ENCODE measurements around the gene GTF3C6.
A peak's percentile ranks its signal among the peaks of the same experiment; 100 is the strongest.
"Not testable (repeated sequence)": the region's sequence is repeated elsewhere in the genome, so short reads cannot be mapped to it uniquely, and the experiment has no call there.

Gene GTF3C6

DNA sequence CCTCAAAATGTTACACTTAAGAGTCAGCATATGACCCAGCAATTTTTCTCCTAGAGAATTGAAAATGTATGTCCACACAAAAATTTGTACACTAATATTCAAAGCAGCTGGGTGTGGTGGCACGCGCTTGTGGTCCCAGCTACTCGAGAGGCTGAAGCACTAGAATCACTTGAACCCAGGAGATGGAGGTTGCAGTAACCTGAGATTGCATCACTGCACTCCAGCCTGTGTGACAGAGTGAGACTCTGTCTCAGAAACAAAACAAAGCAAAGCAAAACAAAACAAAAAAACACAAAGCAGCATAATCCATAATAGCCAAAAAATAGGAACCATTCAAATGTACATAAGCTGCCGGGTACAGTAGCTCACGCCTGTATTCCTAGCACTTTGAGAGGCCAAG lies 21.7 kb downstream of the GTF3C6 start:
- no peak for DNase-seq

DNA sequence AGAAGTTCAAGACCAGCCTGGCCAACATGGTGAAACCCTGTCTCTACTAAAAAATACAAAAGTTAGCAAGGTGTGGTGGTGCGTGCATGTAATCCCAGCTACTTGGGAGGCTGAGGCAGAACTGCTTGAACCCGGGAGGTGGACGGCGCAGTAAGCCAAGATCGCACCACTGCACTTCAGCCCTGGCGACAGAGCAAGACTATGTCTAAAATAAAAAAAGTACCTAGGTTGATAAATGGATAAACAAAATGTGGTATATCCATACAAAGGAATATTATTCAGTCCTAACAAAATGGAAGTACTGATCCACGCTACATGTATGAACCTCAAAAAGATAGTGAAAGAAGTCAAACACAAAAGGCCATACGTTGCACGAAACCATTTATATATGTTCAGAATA lies 22.1 kb downstream of the GTF3C6 start:
- no peak for DNase-seq

- DNase-seq = no peak
Measured at GRCh38 chr6:110981202-110981600, 22.7 kb downstream of the GTF3C6 start.

DNA sequence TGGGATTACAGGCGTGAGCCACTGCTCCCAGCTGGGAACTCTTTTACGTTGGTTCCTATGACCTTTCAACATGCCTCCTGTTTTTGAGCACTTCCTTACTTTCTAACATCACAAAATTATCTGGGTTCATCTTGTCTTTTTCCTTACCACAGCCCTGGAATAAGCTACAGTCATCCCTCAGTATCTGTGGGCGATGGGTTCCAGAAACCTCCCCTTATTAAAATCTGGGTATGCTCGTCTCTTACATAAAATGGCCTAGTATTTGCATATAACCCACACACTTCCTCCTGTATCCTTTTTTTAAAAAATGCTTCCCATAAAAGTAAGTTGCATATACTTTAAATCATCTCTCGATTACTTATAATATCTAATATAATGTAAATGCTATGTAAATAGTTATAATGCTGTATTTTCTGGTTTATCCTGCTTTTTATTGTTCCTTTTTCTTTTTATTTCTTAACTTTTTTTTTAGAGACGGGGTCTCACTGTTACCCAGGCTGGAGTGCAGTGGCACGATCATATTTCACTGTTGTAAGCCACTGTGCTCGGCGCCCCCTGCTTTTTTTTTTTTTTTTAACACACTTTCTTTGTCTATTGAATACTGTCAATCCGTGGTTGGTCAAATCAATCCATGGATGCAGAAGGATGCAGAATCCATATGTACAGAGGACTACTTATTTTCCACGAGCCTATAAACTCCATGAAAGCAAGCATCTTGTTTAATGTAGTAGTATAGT lies 32.5 kb downstream of the GTF3C6 start:
- DNase-seq = no peak

DNA sequence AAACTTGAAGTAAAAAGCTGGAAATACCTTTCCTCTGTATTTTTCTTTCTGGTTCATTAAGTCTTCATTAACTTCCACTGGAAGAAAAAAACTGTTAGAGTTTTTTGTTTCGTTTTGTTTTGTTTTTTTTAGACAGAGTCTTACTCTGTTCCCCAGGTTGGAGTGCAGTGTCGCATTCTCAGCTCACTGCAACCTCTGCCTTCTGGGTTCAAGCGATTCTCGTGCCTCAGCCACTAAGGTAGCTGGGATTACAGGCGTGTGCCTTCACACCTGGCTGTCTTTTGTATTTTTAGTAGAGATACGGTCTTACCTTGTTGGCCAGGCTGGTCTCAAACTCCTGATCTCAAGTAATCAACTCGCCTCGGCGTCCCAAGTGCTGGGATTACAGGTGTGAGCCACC lies 38.2 kb downstream of the GTF3C6 start:
- DNase-seq = no peak

GRCh38 chr6:110999634-111000270 lies 41.2 kb downstream of the GTF3C6 start:
- DNase-seq = no peak

DNA sequence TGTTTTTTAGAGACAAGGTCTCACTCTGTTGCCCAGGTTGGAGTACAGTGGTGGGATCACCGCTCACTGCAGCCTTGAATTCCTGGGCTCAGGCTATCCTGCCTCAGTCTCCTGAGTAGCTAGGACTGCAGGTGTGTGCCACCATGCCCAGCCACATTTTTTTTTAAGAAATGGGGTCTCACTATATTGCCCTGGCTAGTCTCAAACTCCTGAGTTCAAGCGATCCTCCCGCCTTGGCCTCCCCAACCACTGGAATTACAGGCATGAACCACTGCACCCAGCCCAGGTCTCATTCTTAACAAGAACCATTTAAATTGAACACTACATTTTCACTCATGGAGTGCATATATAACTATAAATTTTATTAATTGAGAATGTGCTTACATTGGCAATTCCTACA lies 43.8 kb downstream of the GTF3C6 start:
- no peak for DNase-seq

DNA sequence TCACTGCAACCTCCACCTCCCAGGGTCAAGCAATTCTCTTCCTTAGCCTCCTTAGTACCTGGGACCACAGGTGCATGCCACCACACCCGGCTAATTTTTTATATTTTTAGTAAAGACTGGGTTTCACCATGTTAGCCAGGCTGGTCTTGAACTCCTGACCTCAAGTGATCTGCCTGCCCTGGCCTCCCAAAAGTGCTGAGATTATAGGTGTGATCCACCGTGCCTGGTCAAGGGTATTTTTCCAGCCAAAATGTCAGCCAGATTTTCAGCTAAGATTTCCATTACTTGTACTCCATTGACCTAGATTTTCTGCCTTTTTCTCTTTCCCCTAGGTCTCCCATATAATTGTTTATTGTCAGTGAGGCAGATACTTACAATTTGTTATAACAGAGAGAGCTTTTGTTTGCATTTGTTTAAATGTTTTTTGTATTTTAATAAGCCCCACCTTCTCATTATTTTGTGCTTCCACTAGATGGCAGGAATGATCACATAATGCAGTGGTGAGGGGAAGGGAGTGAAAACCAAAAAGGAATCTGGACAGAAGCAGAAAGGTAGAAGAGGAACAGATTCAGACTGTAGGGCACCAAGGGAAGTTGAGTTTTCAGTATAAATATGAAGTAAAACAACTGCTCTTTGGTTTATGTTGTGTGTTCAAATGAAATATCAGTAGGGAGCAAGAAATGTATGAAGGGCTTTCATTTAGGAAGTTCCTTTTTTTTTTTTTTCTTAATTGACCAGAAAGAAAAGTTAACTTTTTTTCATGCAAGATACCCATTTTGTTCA lies 53.0 kb downstream of the GTF3C6 start:
- DNase-seq = peak; percentile 47

DNA sequence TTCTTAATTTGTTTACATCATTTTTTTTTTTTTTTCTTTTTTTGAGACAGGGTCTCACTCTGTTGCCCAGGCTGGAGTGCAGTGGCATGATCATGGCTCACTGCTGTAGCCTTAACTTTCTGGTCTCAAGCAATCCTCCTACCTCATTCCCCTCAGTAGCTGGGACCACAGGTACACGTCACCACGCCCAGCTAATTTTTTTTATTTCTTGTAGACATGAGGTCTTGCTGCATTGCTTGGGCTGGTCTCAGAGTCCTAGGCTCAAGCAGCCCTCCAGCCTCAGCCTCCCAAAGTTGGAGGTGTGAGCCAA lies 53.6 kb downstream of the GTF3C6 start:
- no peak for DNase-seq

- DNase-seq = not testable (repeated sequence)
Measured at GRCh38 chr6:111012520-111012919, 54.0 kb downstream of the GTF3C6 start.

DNA sequence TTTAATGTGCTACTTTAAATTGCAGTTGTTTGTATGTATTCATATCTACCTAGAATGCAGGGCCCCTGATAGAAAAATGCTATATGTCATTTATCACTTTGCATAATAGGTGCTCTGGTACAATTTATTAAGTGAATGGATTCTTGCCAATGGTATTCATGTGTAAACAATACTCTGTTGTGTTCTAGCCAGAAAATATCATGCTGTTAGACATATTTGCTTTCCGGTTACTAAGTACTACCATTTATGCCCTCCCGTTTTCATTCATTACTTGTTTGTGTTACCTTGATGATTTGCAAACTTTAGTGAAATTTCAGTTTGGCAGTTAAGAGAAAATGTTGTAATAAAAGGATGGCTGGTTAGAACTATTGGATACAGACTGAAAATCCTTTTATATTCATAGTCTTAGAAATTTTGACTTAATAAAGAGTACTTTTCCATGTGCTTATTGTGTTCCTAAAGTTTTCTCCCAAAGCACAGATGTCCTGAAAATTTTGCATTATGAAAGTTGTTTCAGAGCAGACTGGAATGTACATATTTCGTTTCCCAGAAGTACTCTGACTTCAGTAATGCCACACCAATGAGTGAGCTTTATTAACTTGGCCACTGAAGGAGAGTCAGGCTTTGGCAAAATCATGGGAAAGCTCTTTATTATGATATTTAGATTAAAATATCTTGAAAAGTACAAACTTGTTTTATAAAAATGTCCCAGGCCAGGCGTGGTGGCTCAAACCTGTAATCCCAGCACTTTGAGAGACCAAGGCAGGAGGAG lies 54.8 kb downstream of the GTF3C6 start:
- DNase-seq = no peak

GRCh38 chr6:111015389-111016124 lies 57.1 kb downstream of the GTF3C6 start:
- no peak for DNase-seq

DNA sequence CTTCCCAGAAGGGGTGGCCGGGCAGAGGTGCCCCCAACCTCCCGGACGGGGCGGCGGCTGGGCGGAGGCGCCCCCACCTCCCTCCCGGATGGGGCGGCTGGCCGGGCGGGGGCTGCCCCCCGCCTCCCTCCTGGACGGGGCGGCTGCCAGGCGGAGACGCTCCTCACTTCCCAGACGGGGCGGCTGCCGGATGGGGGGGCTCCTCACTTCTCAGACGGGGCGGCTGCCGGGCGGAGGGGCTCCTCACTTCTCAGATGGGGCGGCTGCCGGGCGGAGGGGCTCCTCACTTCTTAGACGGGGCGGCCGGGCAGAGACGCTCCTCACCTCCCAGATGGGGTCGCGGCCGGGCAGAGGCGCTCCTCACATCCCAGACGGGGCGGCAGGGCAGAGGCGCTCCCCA lies 58.7 kb downstream of the GTF3C6 start:
- not testable (repeated sequence) for DNase-seq
